ENCODE measurements around the gene TIMP3.
A peak's percentile ranks its signal among the peaks of the same experiment; 100 is the strongest.

The TIMP3 gene

DNA sequence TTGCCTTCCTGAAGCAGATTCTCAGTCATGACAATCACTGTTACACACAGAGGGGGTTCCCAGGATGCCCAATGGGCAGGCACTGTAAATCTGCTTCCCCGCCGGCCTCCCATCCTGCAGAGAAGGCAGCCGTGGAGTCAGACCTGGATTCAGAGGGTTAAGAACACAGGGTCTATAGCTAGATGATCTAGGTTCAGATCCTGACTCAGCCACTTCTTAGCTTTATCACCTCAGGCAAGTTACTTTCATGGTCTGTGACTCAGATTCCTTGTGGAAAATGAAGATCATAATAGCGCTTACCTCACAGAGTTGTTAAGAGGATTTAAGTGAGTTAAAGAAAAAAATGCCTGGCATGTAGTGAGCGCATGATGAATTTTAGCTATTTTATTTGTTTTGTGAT lies 95.9 kb downstream of the TIMP3 start:
- DNase-seq: peak; percentile 80

DNA sequence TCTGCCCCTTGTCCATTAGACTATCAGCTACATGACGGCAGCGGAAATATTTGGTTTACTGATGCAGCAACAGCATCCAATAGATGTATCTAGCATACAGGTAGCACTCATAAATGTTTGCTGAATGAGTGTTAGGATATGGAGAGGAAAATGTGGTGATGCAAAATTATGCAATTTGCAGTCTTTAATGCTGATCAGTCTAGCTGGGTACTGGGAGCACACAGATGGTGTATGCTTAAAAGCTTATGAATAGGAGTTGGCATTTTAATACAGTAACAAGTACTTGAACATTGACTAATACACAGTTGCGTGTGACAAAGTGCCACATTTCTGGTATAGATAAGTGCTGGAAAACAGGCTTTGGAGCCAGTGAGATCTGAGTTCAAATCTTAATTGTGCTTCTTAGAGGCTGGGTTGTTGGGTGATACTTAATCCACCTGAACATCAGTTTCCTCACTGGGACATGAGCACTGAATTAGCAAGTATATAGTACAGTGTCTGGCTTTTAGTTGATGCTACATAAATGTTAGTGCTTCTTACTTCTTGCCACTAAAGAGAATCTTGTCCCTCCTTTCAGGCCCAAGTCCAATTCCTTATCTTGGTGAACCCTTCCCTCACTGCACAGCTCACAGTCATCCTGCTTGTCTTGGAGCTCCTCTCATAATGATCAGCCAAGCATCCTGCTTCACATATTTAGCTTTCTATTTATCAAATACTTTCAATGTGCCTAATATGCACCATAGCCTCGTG lies 99.6 kb downstream of the TIMP3 start:
- DNase-seq: no peak

DNA sequence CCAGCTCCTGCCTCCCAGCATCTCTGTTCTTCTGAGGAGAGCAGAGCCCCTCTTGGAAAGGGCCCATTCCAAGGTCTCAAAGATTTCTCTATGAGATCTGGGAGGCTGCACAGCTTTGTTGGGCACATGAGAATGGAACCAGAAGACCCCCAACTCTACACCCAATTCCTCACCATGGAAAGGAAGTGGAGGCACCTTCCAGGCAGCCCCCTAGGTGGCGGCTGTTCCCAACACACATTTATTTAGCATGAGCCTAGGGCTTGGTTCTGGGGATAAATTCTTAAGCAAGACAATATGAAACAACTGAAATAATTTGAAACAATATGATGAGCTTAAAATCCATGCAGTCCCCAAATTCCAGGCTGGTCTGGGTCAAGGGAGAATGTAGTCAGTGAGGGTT lies 100.4 kb downstream of the TIMP3 start:
- no peak for DNase-seq

DNA sequence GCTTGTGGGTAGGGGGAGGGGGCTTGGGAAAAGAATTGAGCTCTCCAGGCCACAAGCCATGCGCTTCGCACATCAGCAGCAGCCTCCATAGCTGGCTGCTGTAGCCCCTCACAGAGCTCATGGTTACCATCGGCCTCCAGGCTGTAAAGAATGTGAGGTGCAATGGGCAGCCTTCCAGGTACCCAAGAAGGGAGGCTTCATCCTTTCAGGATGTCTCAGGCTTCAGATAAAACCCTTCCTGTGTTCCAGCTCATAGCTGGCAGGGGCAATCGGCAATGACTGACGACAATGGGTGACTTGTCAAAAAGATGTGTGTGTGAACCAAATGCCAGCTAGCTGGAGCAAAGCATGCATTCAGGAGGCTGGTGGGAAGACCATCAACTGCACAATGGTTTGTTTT lies 102.0 kb downstream of the TIMP3 start:
- DNase-seq: no peak

DNA sequence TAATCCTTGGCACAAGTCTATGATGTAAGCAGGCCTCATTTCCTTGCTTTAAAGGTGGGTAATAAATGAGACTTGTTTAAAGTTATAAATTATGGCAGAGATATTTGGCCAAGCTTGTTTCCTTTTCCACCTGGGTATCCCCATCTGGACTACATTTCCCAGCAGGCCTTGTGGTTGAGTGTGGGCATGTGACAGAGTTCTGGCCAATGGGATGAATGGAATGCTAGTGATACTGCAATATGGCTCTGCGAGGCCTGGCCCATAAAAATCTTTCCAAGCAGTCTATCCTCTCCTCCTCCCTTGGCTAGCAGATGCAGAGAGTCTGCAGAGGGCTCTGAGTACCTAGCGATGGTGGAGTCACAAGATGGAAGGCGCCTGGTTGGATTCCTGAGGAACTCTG lies 102.5 kb downstream of the TIMP3 start:
- peak; percentile 28 for DNase-seq

DNA sequence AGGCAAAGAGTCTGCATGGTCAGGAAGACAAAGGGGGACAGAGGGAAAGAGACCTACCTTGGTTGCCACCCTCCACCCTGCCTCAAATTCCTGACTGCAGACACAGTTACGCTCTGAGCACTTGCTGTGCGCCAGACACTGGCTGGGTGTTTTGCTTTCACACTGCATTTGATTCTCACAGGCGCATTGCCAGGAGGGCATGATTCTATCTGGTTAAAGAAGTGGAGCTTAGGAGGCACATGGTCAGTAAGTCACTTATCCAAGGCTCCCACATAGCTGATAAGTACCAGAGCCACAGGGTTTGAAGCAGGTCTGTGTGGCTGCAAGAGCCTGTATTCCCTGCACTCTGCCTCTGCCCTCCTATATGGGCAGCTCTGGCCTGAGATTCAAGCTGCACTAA lies 103.9 kb downstream of the TIMP3 start:
- no peak for DNase-seq

DNA sequence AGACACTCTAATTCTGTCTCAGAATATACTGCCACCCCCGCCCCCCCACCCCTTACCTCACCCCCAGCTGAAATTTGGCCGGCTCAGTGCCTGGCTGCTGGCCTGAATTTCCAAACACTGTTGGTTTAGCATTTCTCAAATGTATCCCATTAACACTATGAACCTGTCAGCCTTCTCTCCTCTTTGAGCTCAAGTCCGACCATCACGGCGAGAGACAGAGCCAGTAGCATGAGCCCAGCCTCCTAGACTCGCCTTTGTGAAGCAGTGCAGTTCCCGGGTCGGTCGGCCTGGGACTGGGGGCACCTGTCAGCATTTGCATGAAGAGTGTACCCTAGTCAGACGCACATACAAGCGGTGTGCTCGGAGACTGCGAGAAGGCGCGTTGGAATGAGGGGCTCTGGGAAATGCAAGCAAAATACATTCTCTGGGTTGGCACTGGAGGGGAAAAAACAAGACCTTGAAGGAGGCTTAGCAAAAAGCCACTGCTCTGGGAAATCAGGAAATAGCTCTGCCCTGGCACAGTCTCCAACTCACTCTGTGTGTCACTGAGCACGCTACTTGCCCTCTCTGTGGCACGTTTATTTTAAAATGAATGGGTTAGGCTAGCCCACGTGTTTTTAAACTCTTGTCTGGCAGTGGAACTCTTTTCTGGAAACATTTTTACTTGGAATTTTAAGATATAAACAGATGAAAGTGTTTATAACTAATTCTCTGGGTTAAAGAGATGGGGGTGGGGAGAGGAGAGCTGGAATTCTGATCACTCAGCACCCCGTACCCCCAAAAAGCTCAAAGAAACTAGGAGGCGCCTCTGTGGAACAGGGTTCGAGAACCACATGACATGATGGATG lies 108.3 kb downstream of the TIMP3 start:
- no peak for DNase-seq

DNA sequence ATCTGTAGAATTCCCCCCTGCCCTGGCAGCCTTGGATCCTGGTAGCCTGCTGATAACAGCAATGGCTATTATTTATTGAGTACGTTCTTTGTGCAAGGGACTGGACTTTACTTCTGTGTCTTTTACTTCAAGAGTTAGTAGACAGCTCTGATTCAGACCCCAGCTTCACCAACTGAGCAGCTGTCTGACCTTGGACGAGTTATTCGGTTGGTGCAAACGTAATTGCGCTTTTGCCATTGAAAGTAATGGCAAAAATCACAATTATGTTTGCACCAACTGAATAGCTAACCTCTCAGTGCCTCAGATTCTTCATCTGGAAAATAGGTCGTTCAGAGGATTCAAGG lies 108.9 kb downstream of the TIMP3 start:
- DNase-seq: no peak

DNA sequence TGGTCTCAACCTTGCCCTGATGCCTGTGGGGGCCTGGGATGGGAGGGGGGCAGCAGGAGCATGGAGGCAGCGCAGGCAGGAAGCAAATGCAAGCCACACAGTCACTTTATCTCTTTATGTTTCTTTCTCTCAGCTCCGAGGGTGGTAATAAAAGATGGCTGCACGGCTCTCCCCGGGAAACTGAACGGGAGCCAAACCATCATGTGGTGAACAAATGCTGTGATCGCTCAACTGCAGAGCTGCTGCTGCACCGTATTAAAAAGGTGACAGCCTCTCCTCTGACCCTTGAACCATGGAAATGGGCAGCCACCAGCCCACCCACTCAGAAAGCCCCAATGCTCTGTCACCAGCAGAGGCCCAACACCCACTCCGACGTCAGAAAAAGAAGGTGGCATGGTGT lies 110.0 kb downstream of the TIMP3 start:
- DNase-seq: no peak

All from EL (cell line).